Upper lobe of right lung (tissue), 1 donor: ENCODE results near the gene GASK1B. TPM values are rescaled to one million over a fixed set of nuclear protein-coding genes. Genes with fewer than 3 reads are reported as not detected.
A peak's percentile ranks its signal among the peaks of the same experiment; 100 is the strongest.

Experiments used
- ATAC-seq: fragments of 200-7000 bp; cut with Tn5 transposase; one replicate; pipeline ENCODE4 v1.9.1; 2020; ENCODE audit warnings: mild to moderate bottlenecking, moderate library complexity
- DNase-seq: peaks from one replicate; pipeline ENCODE4 v3.0.0-alpha.2; 2020
- H3K27ac ChIP-seq: fragments of 200-600 bp; one replicate; pipeline ENCODE4 v1.8.0; 2022
- H3K27me3 ChIP-seq: fragments of 200-600 bp; one replicate; pipeline ENCODE4 v1.8.0; 2022; ENCODE audit warnings: mild to moderate bottlenecking
- H3K36me3 ChIP-seq: fragments of 200-600 bp; one replicate; pipeline ENCODE4 v1.8.0; 2022
- H3K4me1 ChIP-seq: fragments of 200-600 bp; one replicate; pipeline ENCODE4 v1.8.0; 2022
- H3K4me3 ChIP-seq: fragments of 200-600 bp; one replicate; pipeline ENCODE4 v1.8.0; 2022; ENCODE audit warnings: mild to moderate bottlenecking
- H3K9me3 ChIP-seq: fragments of 200-600 bp; one replicate; pipeline ENCODE4 v1.8.0; 2022
- CTCF ChIP-seq: fragments of 200-600 bp; IDR thresholded peaks from one replicate; pipeline ENCODE4 v1.8.0; 2022; ENCODE audit warnings: antibody characterized with exemption
- intact Hi-C: fragments of 100-400 bp; cut with DNase I; formaldehyde crosslinking; loops from one replicate; pipeline ENCODE4 v1.11.0; 2022
- total RNA-seq: library from RNA; stranded (reverse); fragmentation: NEBNext Ultra II Directional; extraction: Animal tissue kit (Norgen Biotek cat#: 25700); gene quantifications from one replicate; pipeline ENCODE4 v1.2.1, GENCODE V29; 2021
- donor health status: DM: no; HTN: yes; CAD: no; lungs with severe emphysema.

Gene GASK1B
- total RNA-seq, 1 donor from 2014 or later = 37.3 TPM

DNA sequence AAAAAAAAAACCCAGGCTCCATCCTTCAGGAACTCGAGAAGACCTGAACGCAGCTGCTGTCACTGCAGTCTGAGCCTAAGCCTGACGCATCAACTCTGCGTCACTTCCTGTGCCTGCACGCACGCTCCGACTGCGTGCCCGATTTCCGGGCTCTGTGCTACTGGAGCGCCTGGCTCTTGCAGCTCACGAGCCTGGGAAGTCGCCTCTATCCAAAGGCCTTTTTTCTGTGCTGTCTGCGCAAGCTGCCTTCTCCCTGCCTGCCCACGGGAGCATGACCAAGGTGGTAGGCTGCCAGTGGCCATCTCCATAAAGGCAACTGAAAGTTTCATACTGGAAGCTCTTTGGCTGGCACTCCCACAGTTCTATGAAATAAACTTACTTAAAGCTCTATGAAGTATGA lies 9.9 kb upstream of the GASK1B start:
- Histone ChIP-seq H3K4me3 (no peak overlapping the region), H3K36me3 (no peaks in the 10 kb centered on the region), H3K9me3 (no peaks in the 10 kb centered on the region), H3K27me3 (no peaks in the 10 kb centered on the region), H3K4me1 (no peaks in the 10 kb centered on the region), H3K27ac (no peak overlapping the region)
- intact Hi-C loops = no loop called here
- no peak for DNase-seq
- no peak for ATAC-seq
- TF ChIP-seq CTCF = no peak

DNA sequence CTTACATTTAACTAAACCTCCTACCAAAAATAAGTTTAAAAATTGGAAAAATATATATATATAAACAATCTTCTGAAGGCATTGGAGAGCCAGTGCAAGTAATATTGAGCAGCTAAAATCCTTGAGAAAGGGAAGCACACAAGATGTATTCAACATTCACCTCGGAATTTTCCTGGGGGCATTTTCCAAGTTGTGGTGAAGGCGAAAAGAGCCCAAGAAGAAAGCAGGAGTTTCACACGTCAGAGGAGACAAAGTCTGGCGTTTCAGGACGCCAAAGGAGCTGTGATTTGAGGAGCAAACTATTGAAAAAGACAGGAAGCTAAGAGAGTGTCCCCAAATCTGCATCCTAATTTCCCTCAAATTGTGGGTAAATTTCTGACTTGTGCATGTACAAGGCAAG lies 9.1 kb upstream of the GASK1B start:
- intact Hi-C loops = no loop called here
- H3K27me3 ChIP-seq = no peaks in the 10 kb centered on the region
- H3K36me3 ChIP-seq = no peaks in the 10 kb centered on the region
- H3K27ac ChIP-seq = no peak overlapping the region
- no peak for DNase-seq
- H3K4me3 ChIP-seq = no peak overlapping the region
- TF ChIP-seq CTCF = no peak
- no peaks in the 10 kb centered on the region for H3K4me1 ChIP-seq
- ATAC-seq = no peak
- H3K9me3 ChIP-seq = no peaks in the 10 kb centered on the region

DNA sequence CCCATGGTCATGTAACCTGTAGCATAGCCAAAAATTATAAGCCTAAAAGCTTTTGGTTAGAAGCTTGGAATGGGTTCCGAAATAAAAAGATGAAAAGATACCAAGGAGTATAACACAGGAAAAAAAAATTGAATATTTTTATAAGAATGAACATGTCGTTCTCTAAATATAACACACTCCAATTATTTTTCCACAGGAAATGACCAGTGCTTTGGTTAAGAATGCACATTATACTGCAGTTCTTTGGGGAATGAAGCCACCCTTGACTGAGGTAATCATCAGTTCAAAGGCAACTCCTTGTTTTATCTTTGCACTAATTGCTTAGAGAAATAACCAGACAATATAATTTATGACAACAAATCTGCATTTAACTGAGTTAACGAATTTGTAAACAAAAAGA lies 6.6 kb upstream of the GASK1B start:
- H3K27ac ChIP-seq = no peak overlapping the region
- no peaks in the 10 kb centered on the region for H3K27me3 ChIP-seq
- H3K9me3 ChIP-seq = no peaks in the 10 kb centered on the region
- H3K4me1 ChIP-seq = no peaks in the 10 kb centered on the region
- no peak for TF ChIP-seq CTCF
- ATAC-seq (no peak), DNase-seq (no peak)
- intact Hi-C loops = loop anchor here (10.0 kb wide), 1 partner anchor 185 kb away; no protein-coding TSS in a partner anchor
- H3K4me3 ChIP-seq = no peak overlapping the region
- no peaks in the 10 kb centered on the region for H3K36me3 ChIP-seq

DNA sequence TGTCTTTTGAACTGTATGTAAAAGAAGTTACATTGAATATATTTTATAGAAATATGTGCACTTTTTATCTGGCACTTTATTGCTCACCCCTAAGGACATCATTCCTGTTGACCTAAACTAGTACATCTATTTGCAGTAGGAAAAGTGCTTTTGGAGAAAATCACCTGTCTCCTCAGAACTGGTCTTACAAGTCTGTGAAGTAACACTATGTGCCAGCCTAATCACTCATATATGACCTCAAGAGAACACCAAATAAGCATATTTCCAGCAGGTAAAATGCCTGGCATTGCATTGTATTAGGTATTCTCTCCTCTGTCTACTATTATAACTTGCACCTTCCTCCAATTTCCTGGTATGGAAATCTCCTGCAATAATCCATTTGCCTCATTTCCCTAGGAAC lies 4.0 kb upstream of the GASK1B start:
- ATAC-seq = peak; percentile 72
- no peak for DNase-seq
- no peaks in the 10 kb centered on the region for H3K27me3 ChIP-seq
- peak overlapping the region; percentile 14 for H3K27ac ChIP-seq
- peaks cover 8% of the 10 kb centered on the region for H3K4me1 ChIP-seq
- H3K9me3 ChIP-seq = no peaks in the 10 kb centered on the region
- H3K4me3 ChIP-seq = no peak overlapping the region
- TF ChIP-seq CTCF = no peak
- no peaks in the 10 kb centered on the region for H3K36me3 ChIP-seq
- intact Hi-C loops = loop anchor here (10.0 kb wide), 1 partner anchor 182 kb away; no protein-coding TSS in a partner anchor

DNA sequence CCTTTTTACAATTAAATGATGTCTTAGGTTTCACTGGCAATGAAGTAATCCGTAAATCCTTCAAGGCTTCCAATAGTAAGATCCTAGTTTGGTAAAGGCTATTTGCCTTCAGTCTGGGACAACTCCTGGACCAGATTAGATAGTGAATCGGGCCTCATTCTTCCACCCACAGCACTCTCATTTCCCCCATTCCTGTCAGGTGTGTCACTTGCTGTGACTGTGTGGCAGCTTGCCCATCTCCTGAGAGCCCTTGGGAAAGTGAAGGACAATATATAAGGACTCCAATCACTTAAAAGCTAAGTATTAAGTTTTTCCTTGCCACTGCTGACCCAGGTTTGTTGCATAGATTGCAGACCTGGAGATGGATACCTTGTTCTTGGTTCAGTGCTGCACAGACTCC lies 3.3 kb upstream of the GASK1B start:
- no peaks in the 10 kb centered on the region for H3K27me3 ChIP-seq
- DNase-seq (peak; percentile 80), ATAC-seq (peak; percentile 79)
- intact Hi-C loops = loop anchor here (10.0 kb wide), 1 partner anchor 181 kb away; no protein-coding TSS in a partner anchor
- no peak overlapping the region for H3K4me3 ChIP-seq
- peak overlapping the region; percentile 14 for H3K27ac ChIP-seq
- H3K4me1 ChIP-seq = peaks cover 8% of the 10 kb centered on the region
- H3K9me3 ChIP-seq = no peaks in the 10 kb centered on the region
- no peaks in the 10 kb centered on the region for H3K36me3 ChIP-seq
- TF ChIP-seq CTCF = no peak
